Left lung (tissue), 10 donors: ENCODE results near the gene MCOLN2. TPM values are rescaled to one million over a fixed set of nuclear protein-coding genes. Genes with fewer than 3 reads are reported as not detected.

ENCODE experiments used
- ATAC-seq: fragments of 200-7000 bp; cut with Tn5 transposase; one replicate; pipeline ENCODE4 v1.9.1; 2020; ENCODE audit warnings: moderate library complexity
- DNase-seq, 4 donors: peaks; one replicate each; pipeline ENCODE4 v3.0.0-alpha.2; 2013 to 2020
- H3K27ac ChIP-seq, 2 donors: fragments of 200-600 bp; sonication (generic) in 1 of 2; one replicate each; pipeline versions ENCODE4 v1.5.0 to v1.8.0; 2020 to 2021
- H3K27me3 ChIP-seq, 2 donors: fragments of 200-600 bp; sonication (generic) in 1 of 2; one replicate each; pipeline versions ENCODE4 v1.5.0 to v1.8.0; 2020 to 2021
- H3K36me3 ChIP-seq, 2 donors: fragments of 200-600 bp; sonication (generic) in 1 of 2; one replicate each; pipeline versions ENCODE4 v1.5.0 to v1.8.0; 2020 to 2021
- H3K4me1 ChIP-seq, 2 donors: fragments of 200-600 bp; one replicate each; pipeline ENCODE4 v1.8.0; 2021
- H3K4me3 ChIP-seq, 2 donors: fragments of 200-600 bp; sonication (generic) in 1 of 2; one replicate each; pipeline versions ENCODE4 v1.5.0 to v1.8.0; 2020 to 2021; ENCODE audit warnings: mild to moderate bottlenecking in 1 of 2
- H3K9me3 ChIP-seq, 2 donors: fragments of 200-600 bp; sonication (generic) in 1 of 2; one replicate each; pipeline versions ENCODE4 v1.5.0 to v1.8.0; 2020 to 2021
- intact Hi-C, 2 donors: fragments of 100-400 bp; cut with DNase I; formaldehyde crosslinking; loops; one replicate each; pipeline versions ENCODE4 v1.11.2 to v1.14.2; 2022
- polyA plus RNA-seq, 6 donors: library from polyadenylated mRNA; unstranded; fragments of 120-200 nt; gene quantifications; one replicate each; pipeline ENCODE4 v1.2.1, GENCODE V29; 2013; ENCODE audit not compliant: insufficient read length in 6 of 6
- total RNA-seq, 2 donors: library from RNA; stranded (reverse); fragmentation: NEBNext Ultra II Directional; extraction: Animal tissue kit (Norgen Biotek cat#: 25700); gene quantifications; one replicate each; pipeline ENCODE4 v1.2.1, GENCODE V29; 2021
- TF ChIP-seq, protein P1 (sequence below), 2 donors: fragments of 200-600 bp; sonication (generic) in 1 of 2; IDR thresholded peaks; one replicate each; pipeline versions ENCODE4 v1.5.0 to v1.8.0; 2021; ENCODE audit warnings: antibody characterized with exemption in 2 of 2
- donor health status: DM: no; HTN: yes; CAD: no.
- donor health status: DM: no; HTN: no; CAD: no.

The MCOLN2 gene
- total and polyA plus RNA-seq, 8 donors: 2.8 to 5.9 (median 3.8) TPM

DNA sequence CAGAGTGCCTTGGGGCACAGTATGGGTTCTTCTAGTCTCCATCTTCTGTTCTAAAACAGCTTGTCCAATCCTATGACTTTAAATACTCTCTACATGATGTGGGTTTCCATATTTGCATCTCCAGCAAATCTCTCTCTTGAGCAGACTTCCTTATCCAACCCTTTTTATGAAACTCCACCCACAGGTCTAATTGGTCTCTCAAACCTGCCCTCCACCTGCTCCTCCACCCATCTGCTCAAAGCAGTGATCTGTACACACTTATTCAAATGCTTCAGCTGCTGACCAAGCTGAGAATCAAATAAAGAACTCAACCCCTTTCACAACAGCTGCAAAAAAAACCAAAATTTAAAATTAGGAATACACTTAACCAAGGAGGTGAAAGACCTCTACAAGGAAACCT, 11.5 kb downstream of the MCOLN2 start:
- ATAC-seq: no peak
- no peak overlapping the region for H3K27ac ChIP-seq
- TF ChIP-seq, protein P1, sequence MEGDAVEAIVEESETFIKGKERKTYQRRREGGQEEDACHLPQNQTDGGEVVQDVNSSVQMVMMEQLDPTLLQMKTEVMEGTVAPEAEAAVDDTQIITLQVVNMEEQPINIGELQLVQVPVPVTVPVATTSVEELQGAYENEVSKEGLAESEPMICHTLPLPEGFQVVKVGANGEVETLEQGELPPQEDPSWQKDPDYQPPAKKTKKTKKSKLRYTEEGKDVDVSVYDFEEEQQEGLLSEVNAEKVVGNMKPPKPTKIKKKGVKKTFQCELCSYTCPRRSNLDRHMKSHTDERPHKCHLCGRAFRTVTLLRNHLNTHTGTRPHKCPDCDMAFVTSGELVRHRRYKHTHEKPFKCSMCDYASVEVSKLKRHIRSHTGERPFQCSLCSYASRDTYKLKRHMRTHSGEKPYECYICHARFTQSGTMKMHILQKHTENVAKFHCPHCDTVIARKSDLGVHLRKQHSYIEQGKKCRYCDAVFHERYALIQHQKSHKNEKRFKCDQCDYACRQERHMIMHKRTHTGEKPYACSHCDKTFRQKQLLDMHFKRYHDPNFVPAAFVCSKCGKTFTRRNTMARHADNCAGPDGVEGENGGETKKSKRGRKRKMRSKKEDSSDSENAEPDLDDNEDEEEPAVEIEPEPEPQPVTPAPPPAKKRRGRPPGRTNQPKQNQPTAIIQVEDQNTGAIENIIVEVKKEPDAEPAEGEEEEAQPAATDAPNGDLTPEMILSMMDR (IDR thresholded peaks at IDR 0.05): no peak
- H3K4me3 ChIP-seq: no peak overlapping the region
- no peaks in the 10 kb centered on the region for H3K4me1 ChIP-seq
- no peaks in the 10 kb centered on the region for H3K36me3 ChIP-seq
- intact Hi-C loops: no loop called here
- no peaks in the 10 kb centered on the region for H3K27me3 ChIP-seq
- no peaks in the 10 kb centered on the region for H3K9me3 ChIP-seq
- DNase-seq: no peak

DNA sequence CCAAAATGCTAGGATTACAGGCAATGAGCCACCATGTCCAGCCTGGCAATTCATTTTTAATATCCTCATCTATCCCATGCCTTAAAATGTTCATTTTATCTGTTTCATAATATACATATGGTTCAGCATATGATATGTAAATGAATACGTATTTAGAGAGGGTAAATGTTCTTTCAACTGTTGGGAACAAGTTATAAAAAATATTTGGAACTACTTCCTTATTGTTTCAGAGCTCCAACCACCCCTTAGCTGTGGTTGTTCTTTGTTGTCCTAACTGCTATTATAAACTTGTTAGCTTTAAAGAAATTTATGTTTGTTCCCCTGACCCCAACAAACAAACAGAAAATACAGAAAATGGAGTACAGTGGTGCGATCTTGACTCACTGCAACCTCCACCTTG, 14.5 kb downstream of the MCOLN2 start:
- DNase-seq: no peak
- no peak for ATAC-seq

DNA sequence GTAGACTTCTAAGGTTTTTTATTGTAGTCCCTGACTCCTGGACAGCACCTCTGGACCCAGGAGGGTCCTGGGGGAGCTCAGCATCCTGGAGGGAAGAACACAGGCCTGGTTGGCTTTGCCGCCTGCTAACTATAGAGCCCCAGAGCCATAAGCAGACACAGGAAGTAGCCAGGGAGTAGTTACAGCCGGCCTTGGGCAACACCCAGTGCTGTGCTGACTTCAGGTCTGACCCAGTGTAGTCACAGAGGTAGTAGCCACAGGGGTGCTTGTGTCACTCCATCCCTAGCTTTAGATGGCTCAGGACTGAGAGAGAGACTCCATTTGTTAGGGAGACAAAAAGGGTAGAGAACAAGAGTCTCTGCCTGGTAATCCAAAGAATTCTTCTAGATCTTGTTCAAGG, 21.9 kb downstream of the MCOLN2 start:
- H3K36me3 ChIP-seq: no peaks in the 10 kb centered on the region
- no peak for ATAC-seq
- no peak overlapping the region for H3K4me3 ChIP-seq
- TF ChIP-seq, protein P1 (IDR thresholded peaks at IDR 0.05): no peak
- H3K27ac ChIP-seq: no peak overlapping the region
- intact Hi-C loops: no loop called here
- no peaks in the 10 kb centered on the region for H3K27me3 ChIP-seq
- DNase-seq: no peak
- H3K4me1 ChIP-seq: no peaks in the 10 kb centered on the region
- peaks cover 0 to 3% of the 10 kb centered on the region in 2 donors for H3K9me3 ChIP-seq

More for the DNA sequence above, 14.5 kb downstream of the MCOLN2 start:
- no peaks in the 10 kb centered on the region for H3K36me3 ChIP-seq
- H3K4me1 ChIP-seq: no peaks in the 10 kb centered on the region
- no peak overlapping the region for H3K27ac ChIP-seq
- H3K27me3 ChIP-seq: no peaks in the 10 kb centered on the region
- no peak overlapping the region for H3K4me3 ChIP-seq
- peaks cover 0 to 3% of the 10 kb centered on the region in 2 donors for H3K9me3 ChIP-seq
- intact Hi-C loops: no loop called here
- TF ChIP-seq, protein P1 (IDR thresholded peaks at IDR 0.05): no peak

DNA sequence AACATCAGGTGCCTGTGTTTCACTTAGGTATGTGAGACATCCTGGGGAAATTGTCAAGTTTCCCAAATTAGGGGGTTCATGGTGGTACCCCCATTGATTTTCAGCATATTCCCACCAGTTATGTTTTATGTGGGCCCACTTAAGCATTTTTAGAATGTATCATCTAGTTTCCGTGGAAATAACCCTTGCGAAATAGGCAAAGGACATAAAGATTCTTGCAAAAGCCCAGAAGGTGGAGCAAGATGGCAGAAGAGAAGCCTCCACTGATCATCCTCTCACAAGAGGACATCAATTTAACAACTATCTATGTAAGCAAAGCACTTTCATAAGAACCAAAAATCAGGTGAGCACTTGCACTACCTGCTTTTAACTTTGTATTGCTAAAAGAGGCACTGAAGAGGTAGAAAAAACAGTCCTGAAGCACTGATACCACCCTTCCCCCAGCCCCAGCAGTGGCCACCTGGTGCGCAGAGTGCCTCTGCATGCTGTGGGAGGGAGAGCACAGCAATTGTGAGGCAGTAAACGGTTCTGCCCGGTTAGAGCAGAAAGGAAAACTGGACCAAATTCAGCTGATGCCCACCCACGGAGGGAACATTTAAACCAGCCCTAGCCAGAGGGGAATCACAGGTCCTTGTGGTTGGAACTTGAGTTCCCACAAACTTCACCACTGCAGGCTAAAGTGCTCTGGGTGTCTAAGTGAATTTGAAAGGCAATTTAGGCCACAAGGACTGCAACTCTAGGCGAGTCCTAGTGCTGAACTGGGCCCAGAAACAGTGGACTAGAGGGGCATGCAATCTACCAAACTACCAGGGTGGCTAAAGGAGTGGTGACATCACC, 23.2 kb downstream of the MCOLN2 start:
- Histone ChIP-seq H3K4me3 (no peak overlapping the region), H3K27me3 (no peaks in the 10 kb centered on the region), H3K4me1 (no peaks in the 10 kb centered on the region), H3K27ac (no peak overlapping the region), H3K36me3 (no peaks in the 10 kb centered on the region), H3K9me3 (no peaks in the 10 kb centered on the region)
- intact Hi-C loops: no loop called here
- ATAC-seq (no peak), DNase-seq (no peak)
- TF ChIP-seq, protein P1 (IDR thresholded peaks at IDR 0.05): no peak

DNA sequence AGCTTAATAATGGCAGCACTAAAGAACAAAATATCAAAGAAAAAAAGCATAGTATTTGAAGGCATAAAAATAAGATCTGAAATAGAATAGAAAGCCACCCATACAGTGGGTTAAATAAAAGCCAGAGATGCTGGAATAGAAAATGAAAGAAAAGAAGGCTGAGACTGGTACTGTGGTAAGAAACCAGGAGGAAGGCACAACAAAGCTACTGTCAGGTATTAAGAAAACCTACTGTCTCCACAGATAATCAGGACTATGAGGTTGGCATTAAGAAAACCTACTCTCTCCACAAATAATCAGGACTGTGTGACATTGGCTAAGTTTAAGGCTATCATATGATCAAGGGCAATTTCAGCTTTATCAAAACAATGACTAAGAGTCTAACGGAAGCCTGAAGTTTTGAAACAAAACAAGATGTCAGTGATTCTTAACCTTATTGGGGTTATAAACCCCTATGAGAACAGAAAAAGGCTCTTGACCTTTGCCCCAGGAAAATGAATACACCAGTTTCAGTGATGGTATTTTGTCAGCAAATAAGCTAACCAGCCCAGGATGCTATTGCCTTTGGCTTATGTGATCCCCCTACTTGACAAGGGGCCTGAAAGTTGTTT, 24.4 kb downstream of the MCOLN2 start:
- H3K36me3 ChIP-seq: no peaks in the 10 kb centered on the region
- H3K27me3 ChIP-seq: no peaks in the 10 kb centered on the region
- intact Hi-C loops: no loop called here
- H3K27ac ChIP-seq: no peak overlapping the region
- H3K9me3 ChIP-seq: no peaks in the 10 kb centered on the region
- TF ChIP-seq, protein P1 (IDR thresholded peaks at IDR 0.05): no peak
- H3K4me3 ChIP-seq: no peak overlapping the region
- H3K4me1 ChIP-seq: no peaks in the 10 kb centered on the region
- no peak for ATAC-seq
- DNase-seq: no peak
